NOMO-1 treated with dmso at 0.1 percent for 144 hours (cell line): ENCODE measurements around the gene SLC44A3.

Experiments used
- DNase-seq: peaks from one replicate; lab custom pipeline; 2025; ENCODE audit not compliant: unreplicated experiment; lab: John Stamatoyannopoulos, UW

The SLC44A3 gene

GRCh38 chr1:94905207-94905606 lies 85.0 kb downstream of the SLC44A3 start:
- DNase-seq, result no peak

GRCh38 chr1:94906382-94906781 lies 86.2 kb downstream of the SLC44A3 start:
- no peak for DNase-seq

- no peak for DNase-seq
Measured at GRCh38 chr1:94907136-94907535, 87.0 kb downstream of the SLC44A3 start.

- no peak for DNase-seq
Measured at GRCh38 chr1:94908190-94908589, 88.0 kb downstream of the SLC44A3 start.

GRCh38 chr1:94908965-94909364 lies 88.8 kb downstream of the SLC44A3 start:
- DNase-seq, result no peak

- no peak for DNase-seq
Measured at GRCh38 chr1:94909486-94909885, 89.3 kb downstream of the SLC44A3 start.

GRCh38 chr1:94912263-94913184 lies 92.4 kb downstream of the SLC44A3 start:
- DNase-seq, result no peak

GRCh38 chr1:94917251-94917650 lies 97.1 kb downstream of the SLC44A3 start:
- no peak for DNase-seq

GRCh38 chr1:94919241-94920030 lies 99.3 kb downstream of the SLC44A3 start:
- DNase-seq, result no peak

- DNase-seq, result no peak
Measured at GRCh38 chr1:94920061-94920460, 99.9 kb downstream of the SLC44A3 start.

GRCh38 chr1:94921977-94922376 lies 101.8 kb downstream of the SLC44A3 start:
- DNase-seq, result no peak

GRCh38 chr1:94922761-94923331 lies 102.7 kb downstream of the SLC44A3 start:
- no peak for DNase-seq

GRCh38 chr1:94925004-94925403 lies 104.8 kb downstream of the SLC44A3 start:
- no peak for DNase-seq

- no peak for DNase-seq
Measured at GRCh38 chr1:94925561-94926125, 105.5 kb downstream of the SLC44A3 start.

GRCh38 chr1:94926126-94926914 lies 106.2 kb downstream of the SLC44A3 start:
- DNase-seq, result no peak

- peak; percentile 33 for DNase-seq
Measured at GRCh38 chr1:94926915-94927404, 106.8 kb downstream of the SLC44A3 start, which contains the start of gene CNN3. Gene CNN3 (minus strand): TSS chr1:94927110. CDS start chr1:94926894, 216 bp downstream.

GRCh38 chr1:94927405-94928175 lies 107.4 kb downstream of the SLC44A3 start:
- DNase-seq, result no peak

- DNase-seq, result no peak
Measured at GRCh38 chr1:94928293-94928939, 108.3 kb downstream of the SLC44A3 start.
